Activated CD8-positive, alpha-beta memory T cell treated with anti-CD3 and anti-CD28 coated beads, Interleukin-2, amount 50 U/mL, for 24 hours (primary cell): ENCODE measurements around the gene GNAI3.

ENCODE experiments used
- DNase-seq: peaks from one replicate; pipeline ENCODE4 v3.0.0-alpha.2; 2020; ENCODE audit errors: extremely low read depth

The GNAI3 gene

GRCh38 chr1:109546311-109547109 is 1.9 kb upstream of the GNAI3 start:
- DNase-seq: peak; percentile 86

- DNase-seq: no peak
These were observed 723 bp upstream of the GNAI3 start for GRCh38 chr1:109547463-109548320.

GRCh38 chr1:109556563-109556962 is 8.1 kb downstream of the GNAI3 start:
- DNase-seq: no peak

GRCh38 chr1:109557520-109557919 is 9.1 kb downstream of the GNAI3 start:
- no peak for DNase-seq

GRCh38 chr1:109559995-109560394 is 11.6 kb downstream of the GNAI3 start:
- no peak for DNase-seq

GRCh38 chr1:109564194-109564878 is 15.9 kb downstream of the GNAI3 start:
- no peak for DNase-seq

- no peak for DNase-seq
These were observed 16.8 kb downstream of the GNAI3 start for GRCh38 chr1:109565241-109565640.

GRCh38 chr1:109566982-109567381 is 18.6 kb downstream of the GNAI3 start:
- no peak for DNase-seq

- DNase-seq: no peak
These were observed 19.7 kb downstream of the GNAI3 start for GRCh38 chr1:109567877-109568672.

GRCh38 chr1:109569323-109569722 is 20.9 kb downstream of the GNAI3 start:
- no peak for DNase-seq

GRCh38 chr1:109570414-109570813 is 22.0 kb downstream of the GNAI3 start:
- DNase-seq: no peak

GRCh38 chr1:109573785-109574184 is 25.4 kb downstream of the GNAI3 start:
- DNase-seq: no peak

GRCh38 chr1:109578947-109579443 is 30.6 kb downstream of the GNAI3 start:
- DNase-seq: no peak

- no peak for DNase-seq
These were observed 31.1 kb downstream of the GNAI3 start for GRCh38 chr1:109579491-109579890.

- no peak for DNase-seq
These were observed 33.6 kb downstream of the GNAI3 start for GRCh38 chr1:109582021-109582420.

GRCh38 chr1:109584766-109585165 is 36.4 kb downstream of the GNAI3 start:
- no peak for DNase-seq

- no peak for DNase-seq
These were observed 37.6 kb downstream of the GNAI3 start for GRCh38 chr1:109586055-109586454.

GRCh38 chr1:109589177-109589576 is 40.8 kb downstream of the GNAI3 start:
- no peak for DNase-seq

GRCh38 chr1:109589679-109590078 is 41.3 kb downstream of the GNAI3 start:
- no peak for DNase-seq

- no peak for DNase-seq
These were observed 44.5 kb downstream of the GNAI3 start for GRCh38 chr1:109592916-109593315.

GRCh38 chr1:109595531-109595930 is 47.1 kb downstream of the GNAI3 start:
- DNase-seq: no peak
